Muscle layer of colon (tissue), 2 donors: ENCODE results near the gene RSL1D1.

Source experiments
- H3K27ac ChIP-seq: one replicate; pipeline ENCODE4 v1.7.0; 2013; ENCODE audit warnings: low read depth, mild to moderate bottlenecking, low read length, moderate library complexity
- H3K27me3 ChIP-seq, 2 donors: one replicate each; pipeline ENCODE4 v1.7.0; 2013; ENCODE audit warnings: low read length in 2 of 2, mild to moderate bottlenecking in 2 of 2; ENCODE audit not compliant: insufficient read depth in 2 of 2, control insufficient read depth in 1 of 2
- H3K36me3 ChIP-seq: one replicate; pipeline ENCODE4 v1.7.0; 2013; ENCODE audit warnings: mild to moderate bottlenecking, low read length; ENCODE audit not compliant: insufficient read depth
- H3K4me1 ChIP-seq: one replicate; pipeline ENCODE4 v1.7.0; 2013; ENCODE audit warnings: mild to moderate bottlenecking, low read length; ENCODE audit not compliant: insufficient read depth
- H3K4me3 ChIP-seq, 2 donors: one replicate each; pipeline ENCODE4 v1.7.0; 2013; ENCODE audit warnings: low read length in 2 of 2, low read depth in 1 of 2, mild to moderate bottlenecking in 1 of 2, moderate library complexity in 1 of 2
- H3K9ac ChIP-seq: one replicate; pipeline ENCODE4 v1.7.0; 2013; ENCODE audit warnings: low read length
- H3K9me3 ChIP-seq: one replicate; pipeline ENCODE4 v1.7.0; 2013; ENCODE audit warnings: mild to moderate bottlenecking, low read length
- donor health status: abdominal sarcoma.
- donor health status: Adenocarcinoma of cecum.

Gene RSL1D1

GRCh38 chr16:11851294-11852091 is at the start of gene RSL1D1:
Gene RSL1D1, minus strand, starts transcription at chr16:11851542. Its CDS starts 30 bp downstream, at chr16:11851512.
- H3K4me1 ChIP-seq = peaks cover 29% of the 10 kb centered on the region
- no peaks in the 10 kb centered on the region for H3K27me3 ChIP-seq
- peak within 1 kb of the TSS; percentile 94 for H3K27ac ChIP-seq
- peak within 1 kb of the TSS; percentile 76 for H3K9ac ChIP-seq
- H3K36me3 ChIP-seq = peaks cover 29% of the 10 kb centered on the region
- no peaks in the 10 kb centered on the region for H3K9me3 ChIP-seq
- peak within 1 kb of the TSS; percentile 98 for H3K4me3 ChIP-seq

GRCh38 chr16:11901091-11901490 is 49.7 kb upstream of the RSL1D1 start:
- H3K27me3 ChIP-seq = no peaks in the 10 kb centered on the region
- peaks cover 11% of the 10 kb centered on the region for H3K4me1 ChIP-seq
- no peak overlapping the region for H3K4me3 ChIP-seq
- H3K27ac ChIP-seq = no peak overlapping the region
- H3K9ac ChIP-seq = no peak overlapping the region
- no peaks in the 10 kb centered on the region for H3K9me3 ChIP-seq
- H3K36me3 ChIP-seq = no peaks in the 10 kb centered on the region

- H3K9me3 ChIP-seq = no peaks in the 10 kb centered on the region
- H3K27ac ChIP-seq = no peak overlapping the region
- H3K4me3 ChIP-seq = no peak overlapping the region
- no peak overlapping the region for H3K9ac ChIP-seq
- no peaks in the 10 kb centered on the region for H3K27me3 ChIP-seq
- no peaks in the 10 kb centered on the region for H3K4me1 ChIP-seq
- H3K36me3 ChIP-seq = peaks cover 12% of the 10 kb centered on the region
Measured at GRCh38 chr16:11896486-11897176, 45.3 kb upstream of the RSL1D1 start.

GRCh38 chr16:11893571-11893970 is 42.2 kb upstream of the RSL1D1 start:
- no peaks in the 10 kb centered on the region for H3K9me3 ChIP-seq
- no peaks in the 10 kb centered on the region for H3K27me3 ChIP-seq
- H3K27ac ChIP-seq = no peak overlapping the region
- H3K4me3 ChIP-seq = no peak overlapping the region
- H3K36me3 ChIP-seq = peaks cover 24% of the 10 kb centered on the region
- H3K4me1 ChIP-seq = no peaks in the 10 kb centered on the region
- H3K9ac ChIP-seq = no peak overlapping the region

GRCh38 chr16:11892761-11893160 is 41.4 kb upstream of the RSL1D1 start:
- H3K36me3 ChIP-seq = peaks cover 25% of the 10 kb centered on the region
- no peaks in the 10 kb centered on the region for H3K9me3 ChIP-seq
- H3K4me1 ChIP-seq = no peaks in the 10 kb centered on the region
- no peak overlapping the region for H3K27ac ChIP-seq
- H3K4me3 ChIP-seq = no peak overlapping the region
- H3K27me3 ChIP-seq = no peaks in the 10 kb centered on the region
- H3K9ac ChIP-seq = no peak overlapping the region

GRCh38 chr16:11890231-11890965 is 39.1 kb upstream of the RSL1D1 start:
- Histone ChIP-seq H3K4me1 (no peaks in the 10 kb centered on the region), H3K9ac (no peak overlapping the region), H3K27me3 (no peaks in the 10 kb centered on the region), H3K4me3 (no peak overlapping the region), H3K27ac (no peak overlapping the region), H3K36me3 (peaks cover 41% of the 10 kb centered on the region), H3K9me3 (no peaks in the 10 kb centered on the region)

- peaks cover 51% of the 10 kb centered on the region for H3K36me3 ChIP-seq
Measured at GRCh38 chr16:11886881-11887280, 35.5 kb upstream of the RSL1D1 start.

GRCh38 chr16:11884035-11884434 is 32.7 kb upstream of the RSL1D1 start:
- H3K9ac ChIP-seq = no peak overlapping the region
- peaks cover 61% of the 10 kb centered on the region for H3K36me3 ChIP-seq

More at GRCh38 chr16:11886881-11887280, 35.5 kb upstream of the RSL1D1 start:
- Histone ChIP-seq H3K9me3 (no peaks in the 10 kb centered on the region), H3K9ac (no peak overlapping the region), H3K4me3 (no peak overlapping the region), H3K27ac (no peak overlapping the region), H3K27me3 (no peaks in the 10 kb centered on the region), H3K4me1 (no peaks in the 10 kb centered on the region)

GRCh38 chr16:11880007-11880406 is 28.7 kb upstream of the RSL1D1 start:
- H3K27ac ChIP-seq = no peak overlapping the region
- no peak overlapping the region for H3K9ac ChIP-seq
- no peaks in the 10 kb centered on the region for H3K4me1 ChIP-seq
- H3K9me3 ChIP-seq = no peaks in the 10 kb centered on the region
- H3K36me3 ChIP-seq = peaks cover 65% of the 10 kb centered on the region
- no peaks in the 10 kb centered on the region for H3K27me3 ChIP-seq
- no peak overlapping the region for H3K4me3 ChIP-seq

More at GRCh38 chr16:11884035-11884434, 32.7 kb upstream of the RSL1D1 start:
- Histone ChIP-seq H3K4me3 (no peak overlapping the region), H3K9me3 (no peaks in the 10 kb centered on the region), H3K4me1 (no peaks in the 10 kb centered on the region), H3K27ac (no peak overlapping the region), H3K27me3 (no peaks in the 10 kb centered on the region)

- no peak overlapping the region for H3K27ac ChIP-seq
- no peaks in the 10 kb centered on the region for H3K4me1 ChIP-seq
- H3K4me3 ChIP-seq = no peak overlapping the region
- no peaks in the 10 kb centered on the region for H3K27me3 ChIP-seq
- H3K9me3 ChIP-seq = no peaks in the 10 kb centered on the region
- no peak overlapping the region for H3K9ac ChIP-seq
- H3K36me3 ChIP-seq = peaks cover 56% of the 10 kb centered on the region
Measured at GRCh38 chr16:11877374-11877773, 26.0 kb upstream of the RSL1D1 start.

GRCh38 chr16:11876306-11876705 is 25.0 kb upstream of the RSL1D1 start:
- Histone ChIP-seq H3K27ac (no peak overlapping the region), H3K9ac (no peak overlapping the region), H3K27me3 (no peaks in the 10 kb centered on the region), H3K36me3 (peaks cover 50% of the 10 kb centered on the region), H3K9me3 (no peaks in the 10 kb centered on the region), H3K4me1 (no peaks in the 10 kb centered on the region), H3K4me3 (no peak overlapping the region)
